ENCODE results near the gene PLK5.

- TF ChIP-seq CTCF (conservative IDR thresholded peaks at IDR 0.05; ENCODE audit: low read depth in 2 of 2) (peak; percentile 63 to 85), JUNB (IDR thresholded peaks at IDR 0.05; ENCODE audit: unreplicated experiment) (no peak), EZH2phosphoT487 (IDR thresholded peaks at IDR 0.05; ENCODE audit: unreplicated experiment) (no peak), EZH2 (IDR thresholded peaks at IDR 0.05; ENCODE audit: low read depth, unreplicated experiment) (no peak), REST (IDR thresholded peaks at IDR 0.05; ENCODE audit: unreplicated experiment) (no peak), POLR2AphosphoS5 (IDR thresholded peaks at IDR 0.05; ENCODE audit: low read depth) (no peak), CREB1 (CRISPR knock-in tag; IDR thresholded peaks at IDR 0.05; ENCODE audit: low read depth) (peak; percentile 78)
Measured at GRCh38 chr19:1503089-1503924, 20.6 kb upstream of the PLK5 start.

Data from GM23338 (cell line).